Upper lobe of right lung (tissue), 1 donor: ENCODE data around the gene SH3RF2. TPM values are rescaled to one million over a fixed set of nuclear protein-coding genes. Genes with fewer than 3 reads are reported as not detected.

Experiments
- ATAC-seq: fragments of 200-7000 bp; cut with Tn5 transposase; one replicate; pipeline ENCODE4 v1.9.1; 2020; ENCODE audit warnings: mild to moderate bottlenecking, moderate library complexity
- DNase-seq: peaks from one replicate; pipeline ENCODE4 v3.0.0-alpha.2; 2020
- H3K27ac ChIP-seq: fragments of 200-600 bp; one replicate; pipeline ENCODE4 v1.8.0; 2022
- H3K27me3 ChIP-seq: fragments of 200-600 bp; one replicate; pipeline ENCODE4 v1.8.0; 2022; ENCODE audit warnings: mild to moderate bottlenecking
- H3K36me3 ChIP-seq: fragments of 200-600 bp; one replicate; pipeline ENCODE4 v1.8.0; 2022
- H3K4me1 ChIP-seq: fragments of 200-600 bp; one replicate; pipeline ENCODE4 v1.8.0; 2022
- H3K4me3 ChIP-seq: fragments of 200-600 bp; one replicate; pipeline ENCODE4 v1.8.0; 2022; ENCODE audit warnings: mild to moderate bottlenecking
- H3K9me3 ChIP-seq: fragments of 200-600 bp; one replicate; pipeline ENCODE4 v1.8.0; 2022
- CTCF ChIP-seq: fragments of 200-600 bp; IDR thresholded peaks from one replicate; pipeline ENCODE4 v1.8.0; 2022; ENCODE audit warnings: antibody characterized with exemption
- intact Hi-C: fragments of 100-400 bp; cut with DNase I; formaldehyde crosslinking; loops from one replicate; pipeline ENCODE4 v1.11.0; 2022
- total RNA-seq: library from RNA; stranded (reverse); fragmentation: NEBNext Ultra II Directional; extraction: Animal tissue kit (Norgen Biotek cat#: 25700); gene quantifications from one replicate; pipeline ENCODE4 v1.2.1, GENCODE V29; 2021
- donor health status: DM: no; HTN: yes; CAD: no; lungs with severe emphysema.

SH3RF2 gene
- total RNA-seq, 1 donor from 2014 or later, result 12.4 TPM

GRCh38 chr5:145965804-145966203 is 29.4 kb downstream of the SH3RF2 start:
- Histone ChIP-seq H3K27me3 (no peaks in the 10 kb centered on the region), H3K27ac (no peak overlapping the region), H3K4me3 (no peak overlapping the region), H3K4me1 (no peaks in the 10 kb centered on the region), H3K9me3 (no peaks in the 10 kb centered on the region), H3K36me3 (no peaks in the 10 kb centered on the region)
- TF ChIP-seq CTCF, result no peak
- ATAC-seq (peak; percentile 86), DNase-seq (no peak)
- intact Hi-C loops, result no loop called here

GRCh38 chr5:145967296-145967695 is 30.9 kb downstream of the SH3RF2 start:
- DNase-seq (no peak), ATAC-seq (no peak)
- H3K27me3 ChIP-seq, result no peaks in the 10 kb centered on the region
- no peaks in the 10 kb centered on the region for H3K36me3 ChIP-seq
- H3K4me1 ChIP-seq, result no peaks in the 10 kb centered on the region
- no peak for TF ChIP-seq CTCF
- intact Hi-C loops, result no loop called here
- H3K27ac ChIP-seq, result no peak overlapping the region
- H3K4me3 ChIP-seq, result no peak overlapping the region
- no peaks in the 10 kb centered on the region for H3K9me3 ChIP-seq

GRCh38 chr5:145968970-145969713 is 32.8 kb downstream of the SH3RF2 start:
- intact Hi-C loops, result no loop called here
- H3K27me3 ChIP-seq, result no peaks in the 10 kb centered on the region
- peak; percentile 29 for ATAC-seq

GRCh38 chr5:145969714-145970092 is 33.3 kb downstream of the SH3RF2 start:
- intact Hi-C loops, result no loop called here

More at GRCh38 chr5:145968970-145969713, 32.8 kb downstream of the SH3RF2 start:
- H3K9me3 ChIP-seq, result no peaks in the 10 kb centered on the region
- no peak for TF ChIP-seq CTCF
- H3K4me3 ChIP-seq, result no peak overlapping the region
- no peaks in the 10 kb centered on the region for H3K36me3 ChIP-seq
- DNase-seq, result no peak
- H3K4me1 ChIP-seq, result no peaks in the 10 kb centered on the region
- H3K27ac ChIP-seq, result no peak overlapping the region

GRCh38 chr5:145971108-145971507 is 34.7 kb downstream of the SH3RF2 start:
- no peaks in the 10 kb centered on the region for H3K36me3 ChIP-seq
- H3K27ac ChIP-seq, result no peak overlapping the region
- H3K9me3 ChIP-seq, result no peaks in the 10 kb centered on the region
- no peaks in the 10 kb centered on the region for H3K27me3 ChIP-seq
- ATAC-seq (no peak), DNase-seq (no peak)
- intact Hi-C loops, result no loop called here
- H3K4me3 ChIP-seq, result no peak overlapping the region
- TF ChIP-seq CTCF, result no peak
- H3K4me1 ChIP-seq, result no peaks in the 10 kb centered on the region

More at GRCh38 chr5:145969714-145970092, 33.3 kb downstream of the SH3RF2 start:
- Histone ChIP-seq H3K9me3 (no peaks in the 10 kb centered on the region), H3K4me1 (no peaks in the 10 kb centered on the region), H3K4me3 (no peak overlapping the region), H3K27ac (no peak overlapping the region), H3K36me3 (no peaks in the 10 kb centered on the region), H3K27me3 (no peaks in the 10 kb centered on the region)
- ATAC-seq (no peak), DNase-seq (no peak)
- TF ChIP-seq CTCF, result no peak
